H9 (cell line): Measurements from ENCODE around the gene DHFR2. TPM values are rescaled to one million over a fixed set of nuclear protein-coding genes. Genes with fewer than 3 reads are reported as not detected.

Source experiments
- DNase-seq: peaks from one replicate; pipeline ENCODE4 v3.0.0-alpha.2; 2017
- H2AFZ ChIP-seq: one replicate; pipeline ENCODE4 v1.6.1; 2013; ENCODE audit warnings: mild to moderate bottlenecking, low read length, control low read depth, moderate library complexity
- H2AK5ac ChIP-seq: 2 replicates; pipeline ENCODE4 v1.6.1; 2013; ENCODE audit warnings: low read length, control low read depth, mixed read lengths; ENCODE audit not compliant: insufficient read length
- H2BK120ac ChIP-seq: one replicate; pipeline ENCODE4 v1.6.1; 2013; ENCODE audit warnings: low read depth, mild to moderate bottlenecking, low read length, control low read depth, inconsistent platforms; ENCODE audit not compliant: poor library complexity, severe bottlenecking
- H2BK12ac ChIP-seq: 2 replicates; pipeline ENCODE4 v1.6.1; 2013; ENCODE audit warnings: low read length, control low read depth, mixed read lengths, low read depth; ENCODE audit not compliant: insufficient read length
- H2BK15ac ChIP-seq: 2 replicates; pipeline ENCODE4 v1.6.1; 2013; ENCODE audit warnings: low read depth, low read length, control low read depth
- H2BK20ac ChIP-seq: one replicate; pipeline ENCODE4 v1.6.1; 2013; ENCODE audit warnings: low read depth, mild to moderate bottlenecking, low read length, control low read depth, inconsistent platforms; ENCODE audit not compliant: poor library complexity, severe bottlenecking
- H2BK5ac ChIP-seq: 2 replicates; pipeline ENCODE4 v1.6.1; 2013; ENCODE audit warnings: low read length, control low read depth, mixed read lengths; ENCODE audit not compliant: insufficient read length
- H3K14ac ChIP-seq: 2 replicates; pipeline ENCODE4 v1.6.1; 2013; ENCODE audit warnings: low read length, control low read depth; ENCODE audit not compliant: insufficient read depth
- H3K18ac ChIP-seq: 2 replicates; pipeline ENCODE4 v1.6.1; 2013; ENCODE audit warnings: low read depth, mild to moderate bottlenecking, mixed read lengths, low read length, control low read depth; ENCODE audit not compliant: insufficient read length
- H3K23ac ChIP-seq: 2 replicates; pipeline ENCODE4 v1.6.1; 2013; ENCODE audit warnings: low read length, control low read depth, mixed read lengths, low read depth; ENCODE audit not compliant: insufficient read length
- H3K23me2 ChIP-seq: 2 replicates; pipeline ENCODE4 v1.6.1; 2013; ENCODE audit warnings: low read depth, mild to moderate bottlenecking, mixed read lengths, low read length, control low read depth; ENCODE audit not compliant: insufficient read length, poor library complexity, severe bottlenecking
- H3K27ac ChIP-seq: 2 replicates; pipeline ENCODE4 v1.5.1; 2013; ENCODE audit warnings: low read length, control low read depth, mixed read lengths, low read depth; ENCODE audit not compliant: insufficient read length
- H3K27me3 ChIP-seq: 2 replicates; pipeline ENCODE4 v1.6.1; 2013; ENCODE audit warnings: low read length, control low read depth, inconsistent platforms; ENCODE audit not compliant: insufficient read depth
- H3K4ac ChIP-seq: 2 replicates; pipeline ENCODE4 v1.6.1; 2013; ENCODE audit warnings: low read depth, mild to moderate bottlenecking, control low read depth, inconsistent platforms, low read length, moderate library complexity
- H3K4me1 ChIP-seq: 2 replicates; pipeline ENCODE4 v1.6.1; 2013; ENCODE audit warnings: low read length, control low read depth, inconsistent platforms; ENCODE audit not compliant: insufficient read depth
- H3K4me2 ChIP-seq: 2 replicates; pipeline ENCODE4 v1.6.1; 2013; ENCODE audit warnings: low read length, control low read depth, mixed read lengths; ENCODE audit not compliant: insufficient read length, insufficient read depth
- H3K56ac ChIP-seq: 2 replicates; pipeline ENCODE4 v1.6.1; 2013; ENCODE audit warnings: low read depth, mild to moderate bottlenecking, mixed read lengths, low read length, control low read depth; ENCODE audit not compliant: insufficient read length
- H3K79me1 ChIP-seq: 2 replicates; pipeline ENCODE4 v1.6.1; 2013; ENCODE audit warnings: low read depth, mild to moderate bottlenecking, moderate library complexity, low read length, control low read depth, inconsistent platforms; ENCODE audit not compliant: insufficient read depth, poor library complexity, severe bottlenecking
- H3K79me2 ChIP-seq: 2 replicates; pipeline ENCODE4 v1.6.1; 2013; ENCODE audit warnings: low read length, control low read depth, inconsistent platforms; ENCODE audit not compliant: insufficient read depth
- H3K9ac ChIP-seq: 2 replicates; pipeline ENCODE4 v1.6.1; 2013; ENCODE audit warnings: low read length, control low read depth, mixed read lengths; ENCODE audit not compliant: insufficient read length; ENCODE audit errors: extremely low read depth
- H3K9me3 ChIP-seq: one replicate; pipeline ENCODE4 v1.6.1; 2013; ENCODE audit warnings: low read depth, low read length, inconsistent platforms; ENCODE audit not compliant: control insufficient read depth
- H3T11ph ChIP-seq: one replicate; pipeline ENCODE4 v1.6.1; 2013; ENCODE audit warnings: mild to moderate bottlenecking, low read length, control low read depth, inconsistent platforms
- H4K20me1 ChIP-seq: one replicate; pipeline ENCODE4 v1.6.1; 2013; ENCODE audit not compliant: control insufficient read depth, insufficient read length, insufficient read depth
- H4K5ac ChIP-seq: 2 replicates; pipeline ENCODE4 v1.6.1; 2013; ENCODE audit warnings: low read depth, mild to moderate bottlenecking, mixed read lengths, low read length, control low read depth; ENCODE audit not compliant: insufficient read length
- H4K8ac ChIP-seq: replicated peaks from 2 replicates; pipeline ENCODE4 v1.6.1; 2013; ENCODE audit warnings: low read length, control low read depth, mixed read lengths, low read depth; ENCODE audit not compliant: insufficient read length
- H4K91ac ChIP-seq: 2 replicates; pipeline ENCODE4 v1.6.1; 2013; ENCODE audit warnings: low read depth, mild to moderate bottlenecking, moderate library complexity, mixed read lengths, low read length, control low read depth; ENCODE audit not compliant: insufficient read length
- H3K27ac Mint-ChIP-seq, 3 experiments: 2 replicates in 2 of 3; 3 replicates in 1 of 3; pipeline ENCODE4 v1.8.0; 2020 to 2021; ENCODE audit warnings: mixed read lengths in 3 of 3, mild to moderate bottlenecking in 1 of 3, moderate library complexity in 1 of 3
- H3K27me3 Mint-ChIP-seq: 2 replicates; pipeline ENCODE4 v1.8.0; 2021; ENCODE audit warnings: low read depth, mild to moderate bottlenecking, moderate library complexity, mixed read lengths
- H3K36me3 Mint-ChIP-seq, 3 experiments: 2 replicates in 2 of 3; 3 replicates in 1 of 3; pipeline ENCODE4 v1.8.0; 2020 to 2021; ENCODE audit warnings: low read depth in 3 of 3, mixed read lengths in 3 of 3; ENCODE audit not compliant: insufficient read depth in 1 of 3
- H3K4me1 Mint-ChIP-seq, 2 experiments: 2 replicates each; pipeline ENCODE4 v1.8.0; 2020; ENCODE audit warnings: mixed read lengths in 2 of 2
- H3K4me3 Mint-ChIP-seq, 2 experiments: 2 replicates in 1 of 2; 3 replicates in 1 of 2; pipeline ENCODE4 v1.8.0; 2020 to 2021; ENCODE audit warnings: mild to moderate bottlenecking in 2 of 2, mixed read lengths in 2 of 2, moderate library complexity in 1 of 2
- H3K9me3 Mint-ChIP-seq, 2 experiments: 2 replicates in 1 of 2; 3 replicates in 1 of 2; pipeline ENCODE4 v1.8.0; 2020; ENCODE audit warnings: mild to moderate bottlenecking in 2 of 2, mixed read lengths in 2 of 2, moderate library complexity in 1 of 2
- CTCF ChIP-seq: fragments of 200-600 bp; sonication (generic); conservative IDR thresholded peaks from 3 replicates; pipeline ENCODE4 v1.8.0; 2021; ENCODE audit warnings: antibody characterized with exemption, mild to moderate bottlenecking
- WGBS: extraction: QIAGEN DNeasy Blood & Tissue Kit; methylation state at CpG from one replicate; pipeline ENCODE4 v1.1.7; 2013; ENCODE audit warnings: missing lambda C conversion rate, low lambda C conversion rate, mixed read lengths; ENCODE audit not compliant: insufficient read length; ENCODE audit errors: extremely low coverage; 5-methylcytosine and 5-hydroxymethylcytosine counted together
- total RNA-seq: library from RNA; stranded (reverse); gene quantifications from 2 replicates; pipeline ENCODE4 v1.2.1, GENCODE V29; 2021

The DHFR2 gene
- total RNA-seq, 1 experiment from 2014 or later = 1.6 TPM

- Histone ChIP-seq H3K14ac (no peak overlapping the region), H3K4me2 (no peak overlapping the region), H3K27me3 (no peaks in the 10 kb centered on the region), H4K20me1 (no peaks in the 10 kb centered on the region), H3K27ac (no peak overlapping the region), H4K8ac (no peak overlapping the region), H2BK5ac (no peak overlapping the region), H3K56ac (no peak overlapping the region), H2BK20ac (no peak overlapping the region), H4K5ac (no peak overlapping the region), H3K18ac (no peak overlapping the region), H2BK15ac (no peak overlapping the region), H3T11ph (no peak overlapping the region), H3K23ac (no peak overlapping the region), H2BK120ac (no peak overlapping the region), H3K79me1 (no peaks in the 10 kb centered on the region), H3K9ac (no peak overlapping the region), H3K9me3 (no peaks in the 10 kb centered on the region), H3K4me1 (no peaks in the 10 kb centered on the region), H4K91ac (no peak overlapping the region), H2BK12ac (no peak overlapping the region), H3K23me2 (no peaks in the 10 kb centered on the region), H3K4ac (no peak overlapping the region), H2AK5ac (no peak overlapping the region), H2AFZ (no peak overlapping the region), H3K79me2 (no peaks in the 10 kb centered on the region)
- no CpG with 5 or more reads among the region's 2 CpGs for WGBS
- Mint-ChIP-seq H3K36me3 (peaks cover 0 to 4% (median 2%) of the 10 kb centered on the region in 3 experiments; a peak in 1 of 7 replicates), H3K4me3 (no peak overlapping the region), H3K9me3 (no peaks in the 10 kb centered on the region), H3K4me1 (peaks cover 0 to 2% of the 10 kb centered on the region in 2 experiments; a peak in 1 of 4 replicates), H3K27ac (no peak overlapping the region), H3K27me3 (no peaks in the 10 kb centered on the region)
- TF ChIP-seq CTCF = no peak
- DNase-seq = no peak
Measured at GRCh38 chr3:94008253-94008652, 54.5 kb downstream of the DHFR2 start.

Other genes with a start within 250 kb of the DHFR2 start
- 1.0 and 1.3 TPM in 2 replicates for gene PROS1, start 89.0 kb downstream of the DHFR2 start, total RNA-seq
- 7.9 and 8.2 TPM in 2 replicates for gene ARL13B, start 82.8 kb downstream of the DHFR2 start, total RNA-seq
- gene STX19, start 34.3 kb downstream of the DHFR2 start, total RNA-seq = not detected in 2 replicates
- 7.4 and 9.4 TPM in 2 replicates for gene NSUN3, start 145 bp upstream of the DHFR2 start, total RNA-seq